Activated T-helper 2 cell treated with anti-CD3 and anti-CD28 coated beads, Interferon-gamma antibody, Interleukin-2, Interleukin-4, amounts not matched to agents 10 μg/mL and 5 μg/mL and 100 μg/mL, durations not matched to agents 14 hours and 24 hours and 36 hours (primary cell): ENCODE measurements around the gene CD164L2. TPM values are rescaled to one million over a fixed set of nuclear protein-coding genes. Genes with fewer than 3 reads are reported as not detected.

Experiments used
- DNase-seq: peaks from one replicate; pipeline ENCODE4 v3.0.0; 2021; ENCODE audit warnings: low spot score
- H3K27ac Mint-ChIP-seq: one replicate; pipeline ENCODE4 v1.8.0; 2021; ENCODE audit warnings: mixed read lengths
- H3K27me3 Mint-ChIP-seq: one replicate; pipeline ENCODE4 v1.8.0; 2021; ENCODE audit warnings: low read depth, mixed read lengths
- H3K36me3 Mint-ChIP-seq: one replicate; pipeline ENCODE4 v1.8.0; 2021; ENCODE audit warnings: low read depth, mixed read lengths
- H3K4me1 Mint-ChIP-seq: one replicate; pipeline ENCODE4 v1.8.0; 2021; ENCODE audit warnings: low read depth, mixed read lengths
- H3K4me3 Mint-ChIP-seq: one replicate; pipeline ENCODE4 v1.8.0; 2021; ENCODE audit warnings: low read depth, mild to moderate bottlenecking, moderate library complexity, mixed read lengths
- H3K9me3 Mint-ChIP-seq: one replicate; pipeline ENCODE4 v1.8.0; 2021; ENCODE audit warnings: mixed read lengths
- intact Hi-C: fragments of 100-400 bp; cut with micrococcal nuclease; formaldehyde crosslinking; loops from one replicate; pipeline ENCODE4 v1.15.1; 2023
- total RNA-seq: library from RNA; stranded (reverse); gene quantifications from 2 replicates; pipeline ENCODE4 v1.2.3, GENCODE V29; 2022

Gene CD164L2
- total RNA-seq, 1 donor from 2014 or later: not detected

GRCh38 chr1:27403065-27403726, 20.1 kb upstream of the CD164L2 start:
- DNase-seq: no peak
- Mint-ChIP-seq H3K36me3 (peaks cover 17% of the 10 kb centered on the region), H3K4me3 (no peak overlapping the region), H3K27ac (peak overlapping the region; percentile 4), H3K9me3 (no peaks in the 10 kb centered on the region), H3K4me1 (peaks cover 11% of the 10 kb centered on the region), H3K27me3 (no peaks in the 10 kb centered on the region)
- intact Hi-C loops: no loop called here

GRCh38 chr1:27402349-27402754, 19.2 kb upstream of the CD164L2 start:
- Mint-ChIP-seq H3K4me1 (peaks cover 11% of the 10 kb centered on the region), H3K36me3 (peaks cover 9% of the 10 kb centered on the region), H3K27me3 (no peaks in the 10 kb centered on the region), H3K27ac (no peak overlapping the region), H3K9me3 (no peaks in the 10 kb centered on the region), H3K4me3 (no peak overlapping the region)
- intact Hi-C loops: no loop called here
- DNase-seq: no peak

- no peak overlapping the region for H3K4me3 Mint-ChIP-seq
- peaks cover 4% of the 10 kb centered on the region for H3K36me3 Mint-ChIP-seq
- no peaks in the 10 kb centered on the region for H3K27me3 Mint-ChIP-seq
- no peak for DNase-seq
- H3K4me1 Mint-ChIP-seq: peaks cover 11% of the 10 kb centered on the region
- no peaks in the 10 kb centered on the region for H3K9me3 Mint-ChIP-seq
- no peak overlapping the region for H3K27ac Mint-ChIP-seq
- intact Hi-C loops: no loop called here
Measured at GRCh38 chr1:27400963-27401341, 17.8 kb upstream of the CD164L2 start.

- DNase-seq: no peak
- intact Hi-C loops: no loop called here
- no peaks in the 10 kb centered on the region for H3K9me3 Mint-ChIP-seq
- peaks cover 4% of the 10 kb centered on the region for H3K36me3 Mint-ChIP-seq
- no peaks in the 10 kb centered on the region for H3K27me3 Mint-ChIP-seq
- no peak overlapping the region for H3K4me3 Mint-ChIP-seq
- peaks cover 11% of the 10 kb centered on the region for H3K4me1 Mint-ChIP-seq
- no peak overlapping the region for H3K27ac Mint-ChIP-seq
Measured at GRCh38 chr1:27400082-27400962, 17.2 kb upstream of the CD164L2 start.

- no peaks in the 10 kb centered on the region for H3K27me3 Mint-ChIP-seq
- no peak for DNase-seq
- no peak overlapping the region for H3K27ac Mint-ChIP-seq
- no peak overlapping the region for H3K4me3 Mint-ChIP-seq
- peaks cover 4% of the 10 kb centered on the region for H3K36me3 Mint-ChIP-seq
- peaks cover 12% of the 10 kb centered on the region for H3K4me1 Mint-ChIP-seq
- intact Hi-C loops: loop anchor here (10.0 kb wide), 1 partner anchor 265 kb away; no protein-coding TSS in a partner anchor
- no peaks in the 10 kb centered on the region for H3K9me3 Mint-ChIP-seq
Measured at GRCh38 chr1:27399251-27400025, 16.3 kb upstream of the CD164L2 start.

- no peak overlapping the region for H3K4me3 Mint-ChIP-seq
- no peak for DNase-seq
- no peaks in the 10 kb centered on the region for H3K36me3 Mint-ChIP-seq
- no peak overlapping the region for H3K27ac Mint-ChIP-seq
- intact Hi-C loops: loop anchor here (10.0 kb wide), 1 partner anchor 266 kb away; no protein-coding TSS in a partner anchor
- no peaks in the 10 kb centered on the region for H3K9me3 Mint-ChIP-seq
- peaks cover 7% of the 10 kb centered on the region for H3K4me1 Mint-ChIP-seq
- no peaks in the 10 kb centered on the region for H3K27me3 Mint-ChIP-seq
Measured at GRCh38 chr1:27398405-27399149, 15.4 kb upstream of the CD164L2 start.

- no peak overlapping the region for H3K4me3 Mint-ChIP-seq
- no peaks in the 10 kb centered on the region for H3K27me3 Mint-ChIP-seq
- no peak for DNase-seq
- peaks cover 5% of the 10 kb centered on the region for H3K4me1 Mint-ChIP-seq
- H3K36me3 Mint-ChIP-seq: no peaks in the 10 kb centered on the region
- intact Hi-C loops: loop anchor here (10.0 kb wide), 1 partner anchor 267 kb away; no protein-coding TSS in a partner anchor
- no peak overlapping the region for H3K27ac Mint-ChIP-seq
- H3K9me3 Mint-ChIP-seq: no peaks in the 10 kb centered on the region
Measured at GRCh38 chr1:27397749-27398148, 14.6 kb upstream of the CD164L2 start.

GRCh38 chr1:27397110-27397509, 14.0 kb upstream of the CD164L2 start:
- Mint-ChIP-seq H3K27me3 (peaks cover under 1% of the 10 kb centered on the region), H3K4me1 (peaks cover 6% of the 10 kb centered on the region), H3K27ac (no peak overlapping the region), H3K36me3 (no peaks in the 10 kb centered on the region), H3K9me3 (no peaks in the 10 kb centered on the region), H3K4me3 (no peak overlapping the region)
- no peak for DNase-seq
- intact Hi-C loops: loop anchor here (10.0 kb wide), 1 partner anchor 268 kb away; no protein-coding TSS in a partner anchor

- Mint-ChIP-seq H3K27me3 (peaks cover 3% of the 10 kb centered on the region), H3K4me1 (peaks cover 10% of the 10 kb centered on the region), H3K36me3 (no peaks in the 10 kb centered on the region), H3K9me3 (no peaks in the 10 kb centered on the region), H3K4me3 (no peak overlapping the region), H3K27ac (no peak overlapping the region)
- DNase-seq: peak; percentile 78
- intact Hi-C loops: loop anchor here (2.0 to 10.0 kb wide), 2 partner anchors 63 to 269 kb away; no protein-coding TSS in a partner anchor
Measured at GRCh38 chr1:27395441-27396195, 12.5 kb upstream of the CD164L2 start.

- intact Hi-C loops: loop anchor here (2.0 to 10.0 kb wide), 2 partner anchors 62 to 270 kb away; no protein-coding TSS in a partner anchor
- no peak overlapping the region for H3K27ac Mint-ChIP-seq
- peaks cover 3% of the 10 kb centered on the region for H3K27me3 Mint-ChIP-seq
- H3K4me1 Mint-ChIP-seq: peaks cover 10% of the 10 kb centered on the region
- no peak overlapping the region for H3K4me3 Mint-ChIP-seq
- no peaks in the 10 kb centered on the region for H3K9me3 Mint-ChIP-seq
- no peaks in the 10 kb centered on the region for H3K36me3 Mint-ChIP-seq
- DNase-seq: no peak
Measured at GRCh38 chr1:27394925-27395324, 11.8 kb upstream of the CD164L2 start.

- H3K27ac Mint-ChIP-seq: no peak overlapping the region
- H3K9me3 Mint-ChIP-seq: no peaks in the 10 kb centered on the region
- H3K4me3 Mint-ChIP-seq: peak overlapping the region; percentile 52
- no peaks in the 10 kb centered on the region for H3K36me3 Mint-ChIP-seq
- peaks cover 10% of the 10 kb centered on the region for H3K4me1 Mint-ChIP-seq
- DNase-seq: no peak
- peaks cover 3% of the 10 kb centered on the region for H3K27me3 Mint-ChIP-seq
- intact Hi-C loops: loop anchor here (2.0 to 10.0 kb wide), 2 partner anchors 61 to 271 kb away; no protein-coding TSS in a partner anchor
Measured at GRCh38 chr1:27394282-27394658, 11.1 kb upstream of the CD164L2 start.
